Fibroblast of lung (primary cell): ENCODE measurements around the gene RCOR3. TPM values are rescaled to one million over a fixed set of nuclear protein-coding genes. Genes with fewer than 3 reads are reported as not detected.
"Not testable (repeated sequence)": the region's sequence is repeated elsewhere in the genome, so short reads cannot be mapped to it uniquely, and the experiment has no call there.

Experiments
- DNase-seq, 2 donors: peaks; one replicate each; pipeline versions ENCODE4 v3.0.0 to v3.0.0-alpha.2; 2010; ENCODE audit warnings: low read depth in 2 of 2
- H2AFZ ChIP-seq: 2 replicates; pipeline ENCODE4 v1.5.1; 2012; ENCODE audit warnings: low read length, control low read depth, inconsistent platforms
- H3K27ac ChIP-seq: 2 replicates; pipeline ENCODE4 v1.5.1; 2011; ENCODE audit warnings: low read length, control low read depth; ENCODE audit not compliant: insufficient read depth
- H3K27me3 ChIP-seq: 2 replicates; pipeline ENCODE4 v1.5.1; 2011; ENCODE audit warnings: mild to moderate bottlenecking, low read length; ENCODE audit not compliant: control insufficient read depth, insufficient read depth
- H3K36me3 ChIP-seq: 2 replicates; pipeline ENCODE4 v1.5.1; 2011; ENCODE audit warnings: low read length; ENCODE audit not compliant: control insufficient read depth, insufficient read depth
- H3K4me1 ChIP-seq: 2 replicates; pipeline ENCODE4 v1.5.1; 2011; ENCODE audit warnings: low read length; ENCODE audit not compliant: control insufficient read depth, insufficient read depth; ENCODE audit errors: extremely low read depth
- H3K4me2 ChIP-seq: 2 replicates; pipeline ENCODE4 v1.5.1; 2011; ENCODE audit warnings: low read length, control low read depth; ENCODE audit not compliant: insufficient read depth; ENCODE audit errors: extremely low read depth
- H3K4me3 ChIP-seq, 4 experiments: fragments of 200-600 bp in 1 of 4; sonication (generic) in 1 of 4; replicated peaks in 1 of 4; 2 replicates each; pipeline ENCODE4 v1.5.1; 2011 to 2016; ENCODE audit warnings: low read length in 4 of 4, low read depth in 3 of 4, mild to moderate bottlenecking in 3 of 4, control low read depth in 2 of 4, inconsistent platforms in 1 of 4, mixed read lengths in 1 of 4; ENCODE audit not compliant: insufficient read depth in 1 of 4; ENCODE audit errors: control extremely low read depth in 1 of 4
- H3K79me2 ChIP-seq: 2 replicates; pipeline ENCODE4 v1.5.1; 2012; ENCODE audit warnings: mild to moderate bottlenecking, low read length, inconsistent platforms; ENCODE audit not compliant: control insufficient read depth, insufficient read depth
- H3K9ac ChIP-seq: 2 replicates; pipeline ENCODE4 v1.5.1; 2011; ENCODE audit warnings: mild to moderate bottlenecking, low read length, control low read depth; ENCODE audit not compliant: insufficient read depth
- H3K9me3 ChIP-seq: 2 replicates; pipeline ENCODE4 v1.5.1; 2012; ENCODE audit warnings: low read depth, low read length; ENCODE audit not compliant: control insufficient read depth, insufficient read depth
- H4K20me1 ChIP-seq: 2 replicates; pipeline ENCODE4 v1.5.1; 2011; ENCODE audit warnings: low read length; ENCODE audit not compliant: control insufficient read depth, insufficient read depth; ENCODE audit errors: extremely low read depth
- CTCF ChIP-seq, 2 donors: IDR thresholded peaks in 1 of 2; conservative IDR thresholded peaks in 1 of 2; 1 replicate in 1 of 2; 2 replicates in 1 of 2; pipeline ENCODE4 v1.5.1; 2011 to 2012; ENCODE audit warnings: low read length in 2 of 2, control low read depth in 1 of 2, inconsistent platforms in 1 of 2, low read depth in 1 of 2, mild to moderate bottlenecking in 1 of 2
- EZH2 ChIP-seq: IDR thresholded peaks from 2 replicates; pipeline ENCODE4 v1.5.1; 2012; ENCODE audit warnings: low read length, control low read depth, mild to moderate bottlenecking; ENCODE audit errors: missing control alignments
- polyA plus RNA-seq, 2 donors: library from polyadenylated mRNA; depleted of rRNA in 1 of 2; stranded (reverse) in 1 of 2; unstranded in 1 of 2; fragments of >200 nt; gene quantifications; 2 replicates each; pipeline ENCODE4 v1.2.1, GENCODE V29; 2011 to 2012; ENCODE audit warnings: missing spikeins in 1 of 2
- total RNA-seq: library from RNA; depleted of rRNA; stranded (reverse); fragments of >200 nt; gene quantifications from 2 replicates; pipeline ENCODE4 v1.2.1, GENCODE V29; 2014

RCOR3 gene
- total and polyA plus RNA-seq, 2 donors (not counting 1 experiment from before 2014, with no cell fraction given), result 24.9 to 38.1 TPM

GRCh38 chr1:211349741-211350140 lies 90.6 kb downstream of the RCOR3 start:
- Histone ChIP-seq H3K4me3 (no peak overlapping the region), H3K9me3 (no peaks in the 10 kb centered on the region), H3K4me2 (no peak overlapping the region), H3K79me2 (no peaks in the 10 kb centered on the region), H3K27me3 (no peaks in the 10 kb centered on the region), H3K4me1 (no peaks in the 10 kb centered on the region), H4K20me1 (no peaks in the 10 kb centered on the region), H3K27ac (no peak overlapping the region), H2AFZ (no peak overlapping the region), H3K36me3 (no peaks in the 10 kb centered on the region), H3K9ac (no peak overlapping the region)
- no peak for DNase-seq
- TF ChIP-seq CTCF (conservative IDR thresholded peaks at IDR 0.05 in 1 of 2, IDR thresholded peaks at IDR 0.05 in 1 of 2; ENCODE audit: low read depth in 1 of 2, low read length in 2 of 2) (no peak), EZH2 (no peak)

- not testable (repeated sequence) for H3K4me3 ChIP-seq, H3K4me2 ChIP-seq, H3K79me2 ChIP-seq, H4K20me1 ChIP-seq, H3K4me1 ChIP-seq, H2AFZ ChIP-seq, H3K36me3 ChIP-seq, H3K27me3 ChIP-seq, DNase-seq, H3K27ac ChIP-seq, H3K9ac ChIP-seq, H3K9me3 ChIP-seq
Observed at GRCh38 chr1:211352055-211352454, 92.9 kb downstream of the RCOR3 start.

- Histone ChIP-seq H3K9me3 (no peaks in the 10 kb centered on the region), H3K79me2 (no peaks in the 10 kb centered on the region)
- TF ChIP-seq CTCF (conservative IDR thresholded peaks at IDR 0.05 in 1 of 2, IDR thresholded peaks at IDR 0.05 in 1 of 2; ENCODE audit: low read depth in 1 of 2, low read length in 2 of 2), result no peak
- no peak for TF ChIP-seq EZH2
Observed at GRCh38 chr1:211352465-211352864, 93.3 kb downstream of the RCOR3 start.

More at GRCh38 chr1:211352465-211352864, 93.3 kb downstream of the RCOR3 start:
- H3K4me3 ChIP-seq, result no peak overlapping the region
- no peak overlapping the region for H3K27ac ChIP-seq
- H3K4me1 ChIP-seq, result no peaks in the 10 kb centered on the region
- H3K9ac ChIP-seq, result no peak overlapping the region
- DNase-seq, result no peak
- H2AFZ ChIP-seq, result no peak overlapping the region
- H3K27me3 ChIP-seq, result no peaks in the 10 kb centered on the region
- no peaks in the 10 kb centered on the region for H4K20me1 ChIP-seq
- H3K36me3 ChIP-seq, result no peaks in the 10 kb centered on the region
- no peak overlapping the region for H3K4me2 ChIP-seq
